ENCODE results near the gene KRT1.
A peak's percentile ranks its signal among the peaks of the same experiment; 100 is the strongest.

Gene KRT1

DNA sequence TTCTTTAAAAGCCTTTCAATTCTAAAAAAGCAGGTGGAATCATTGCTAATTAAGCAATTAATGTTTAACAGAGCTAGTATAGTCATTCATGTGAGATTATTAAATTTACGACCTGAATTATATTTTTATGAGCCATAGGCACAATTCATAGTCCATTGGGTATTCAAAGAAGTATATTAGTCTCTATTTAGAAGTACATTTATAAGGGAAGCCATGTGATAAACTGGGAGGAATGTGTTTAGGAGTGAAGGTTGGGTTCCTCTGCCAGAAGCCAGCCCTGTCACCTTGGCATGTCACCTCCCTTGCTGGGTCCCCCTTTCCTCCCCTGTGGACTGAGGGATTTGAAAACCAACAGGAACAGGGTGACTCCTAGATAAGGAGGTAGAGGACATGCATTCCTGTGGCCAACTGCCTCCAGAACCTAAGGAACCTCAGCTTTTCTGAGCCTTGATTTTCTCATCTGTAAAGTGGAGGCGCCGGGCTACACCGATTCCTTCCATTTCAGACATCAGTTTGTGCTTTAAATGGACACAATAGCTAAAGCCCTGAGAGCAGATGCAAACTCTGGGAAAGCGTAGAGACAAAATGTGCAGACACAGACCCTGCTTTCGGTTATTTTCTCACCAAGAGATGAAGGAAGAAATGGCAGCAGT is 22.8 kb downstream of the KRT1 start:
- DNase-seq, result no peak

DNA sequence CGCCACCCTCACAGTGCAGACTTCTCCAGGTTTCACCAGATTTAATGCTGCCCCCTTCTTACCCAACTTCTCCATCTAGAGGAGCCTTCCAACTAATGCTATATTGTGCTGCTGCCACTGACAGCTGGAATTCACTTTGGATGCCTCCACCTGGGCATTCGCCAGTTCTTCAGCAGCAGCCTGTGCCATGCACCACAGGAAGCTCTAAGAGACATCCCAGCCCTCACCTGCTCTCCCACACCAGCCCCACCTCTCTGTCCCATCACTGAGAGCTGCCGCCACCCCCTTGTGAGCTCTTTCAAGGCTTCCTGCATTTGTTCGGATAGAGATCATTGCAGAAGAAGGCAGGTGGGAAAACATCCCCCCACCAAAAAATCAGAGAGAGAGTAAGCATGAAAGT is 23.6 kb downstream of the KRT1 start:
- no peak for DNase-seq

DNA sequence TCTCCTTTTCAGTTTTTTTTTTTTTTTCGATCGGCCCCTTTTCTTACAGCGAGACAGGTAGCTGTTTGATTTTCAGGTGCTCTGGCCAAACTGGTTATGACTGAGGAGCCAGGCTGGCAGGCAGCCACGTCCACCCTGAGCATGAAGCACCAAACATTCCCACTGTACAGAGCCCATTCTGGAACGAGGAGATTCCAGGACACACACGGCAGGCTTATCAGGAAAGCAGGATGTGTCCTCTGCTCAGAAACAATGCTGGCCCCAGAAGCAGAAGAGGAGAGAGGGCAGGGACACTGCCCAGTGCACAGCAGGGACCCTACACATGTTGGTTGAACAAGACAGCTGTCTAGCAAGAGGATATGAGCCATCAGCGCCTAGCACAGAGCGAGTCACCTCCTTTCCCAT is 24.5 kb downstream of the KRT1 start:
- DNase-seq, result no peak

DNA sequence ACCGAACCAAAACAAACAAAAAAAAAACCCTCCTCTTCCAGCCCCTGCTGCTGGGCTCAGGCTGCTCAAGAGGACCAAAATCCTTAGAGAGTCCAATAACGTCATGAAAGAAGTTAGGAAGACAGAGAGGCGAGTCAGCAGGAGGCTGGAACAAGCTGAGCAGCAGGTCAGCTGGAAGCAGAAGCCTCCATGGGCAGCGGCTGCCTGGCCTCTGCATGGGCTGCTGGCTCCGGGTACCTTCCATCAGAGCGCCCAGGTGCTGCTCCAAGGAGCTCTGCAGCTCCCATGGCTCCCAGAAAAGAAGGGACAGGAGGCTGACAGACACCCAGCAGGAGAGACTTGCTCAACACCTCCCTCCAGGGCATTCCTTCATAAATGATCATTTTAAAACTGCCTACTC is 25.0 kb downstream of the KRT1 start:
- DNase-seq, result no peak

DNA sequence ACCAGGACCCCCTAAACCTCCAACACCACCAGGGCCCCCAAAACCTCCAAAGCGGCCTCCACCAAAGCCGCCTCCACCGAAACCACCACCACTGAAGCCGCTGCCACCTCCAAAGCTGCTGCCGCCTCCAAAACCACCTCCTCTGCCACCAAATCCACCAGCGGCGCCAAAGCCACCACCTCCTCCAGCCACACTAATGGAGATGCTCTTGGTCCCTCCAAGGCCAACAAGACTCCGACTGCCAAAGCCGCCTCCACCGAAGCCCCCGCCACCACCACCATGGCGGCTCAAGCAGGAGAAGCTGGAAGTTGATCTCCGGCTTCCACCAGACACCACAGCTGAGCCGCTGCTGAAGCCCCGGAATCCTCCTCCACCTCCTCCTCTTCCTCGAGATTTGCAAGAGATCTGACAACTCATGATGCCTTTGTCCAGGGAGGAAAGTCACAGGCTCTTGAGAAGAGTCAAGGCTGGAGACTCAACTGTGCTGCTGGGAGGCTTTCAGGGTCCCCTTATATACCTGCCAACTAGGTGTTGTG is 28.4 kb downstream of the KRT1 start, which contains the start of gene KRT2:
Gene KRT2 (minus strand): TSS at position 486 of the 536 bp plus-strand sequence. CDS start 69 bp downstream, at position 417.
- no peak for DNase-seq

DNA sequence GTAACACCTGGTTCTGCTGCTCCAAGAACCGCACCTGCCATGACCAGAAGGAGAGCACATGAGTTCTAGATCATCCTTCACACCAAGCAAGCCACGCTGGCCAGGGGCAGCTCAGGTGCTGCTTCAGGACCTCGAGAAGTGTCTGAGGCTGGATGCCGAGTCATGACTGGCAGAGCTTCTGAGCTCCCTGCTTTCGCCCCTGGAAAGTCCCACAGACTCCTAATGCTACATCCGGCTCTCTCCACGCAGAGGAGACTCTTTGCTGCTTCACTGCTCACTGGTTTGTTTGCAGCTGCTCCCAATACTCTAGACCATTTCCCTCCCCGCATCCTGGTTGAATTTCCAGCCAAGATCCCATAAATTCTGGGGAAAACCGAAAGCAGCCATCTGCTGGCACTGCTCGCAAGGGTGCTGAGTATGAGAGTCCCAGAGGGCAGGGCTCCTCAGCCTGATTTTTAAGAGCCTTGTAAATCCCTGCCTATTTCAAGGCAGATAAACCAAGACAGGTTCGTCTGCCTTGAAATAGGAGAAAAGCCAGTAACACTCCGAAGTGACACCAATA is 29.6 kb downstream of the KRT1 start:
- peak; percentile 25 for DNase-seq

DNA sequence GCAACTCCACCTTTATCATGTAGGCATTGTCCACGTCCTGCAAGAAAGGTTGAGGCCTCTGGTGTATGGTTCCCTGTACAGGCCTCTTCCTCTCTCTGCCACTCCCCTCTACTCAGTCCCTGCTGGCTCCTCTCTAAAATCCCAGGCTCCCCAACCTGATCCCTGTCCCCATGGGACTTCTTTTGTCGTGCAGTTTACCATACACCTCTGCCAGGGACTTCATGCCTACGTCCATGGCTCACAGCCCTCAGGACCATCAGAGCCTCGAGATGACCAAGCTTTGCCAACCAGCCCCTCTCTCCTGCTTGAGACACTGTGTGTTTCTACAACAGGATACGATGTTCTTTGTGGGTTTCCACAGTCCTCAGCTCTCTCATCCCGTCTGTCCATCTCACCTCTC is 31.1 kb downstream of the KRT1 start:
- DNase-seq, result no peak

DNA sequence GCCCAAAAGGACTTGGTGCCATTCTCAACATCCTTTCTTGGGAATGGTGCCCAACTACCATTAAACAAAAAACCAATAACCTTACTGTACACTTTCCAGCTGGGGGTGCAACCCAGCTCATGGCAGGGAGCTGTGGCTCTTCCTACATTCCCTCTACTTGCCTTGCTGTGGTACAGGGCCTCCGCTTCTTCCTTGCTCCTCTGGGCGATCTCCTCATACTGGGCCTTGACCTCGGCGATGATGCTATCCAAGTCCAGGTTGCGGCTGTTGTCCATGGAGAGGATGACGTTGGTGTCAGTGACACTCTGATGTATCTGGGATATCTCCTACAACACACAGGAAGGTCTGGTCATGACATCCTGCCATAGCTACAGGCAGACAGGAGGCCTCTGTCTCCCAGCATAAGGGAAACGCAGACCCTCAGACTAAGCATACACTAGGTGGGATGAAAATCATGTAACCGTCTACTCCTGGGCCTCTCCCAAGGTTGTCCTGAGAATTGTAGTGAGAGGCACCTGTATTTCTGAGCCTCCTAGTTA is 32.1 kb downstream of the KRT1 start:
- no peak for DNase-seq

DNA sequence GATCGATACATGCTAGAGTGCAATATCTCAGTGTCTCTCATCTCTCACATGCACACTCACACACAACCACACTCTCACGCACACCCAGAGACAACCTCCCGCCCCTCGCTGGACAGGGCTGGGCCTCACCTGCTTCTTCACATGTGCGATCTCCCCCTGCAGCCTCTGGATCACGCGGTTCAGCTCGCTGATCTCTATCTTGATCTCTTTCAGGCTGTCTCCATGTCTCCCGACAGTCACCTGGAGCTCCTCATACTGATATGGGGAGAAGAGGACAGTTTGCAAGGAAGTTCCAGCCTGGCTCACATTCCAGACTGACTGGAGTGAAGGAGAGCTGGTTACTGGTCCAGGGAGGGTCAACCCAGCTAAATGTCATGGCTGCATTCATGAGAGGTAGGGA is 32.6 kb downstream of the KRT1 start:
- DNase-seq, result no peak

DNA sequence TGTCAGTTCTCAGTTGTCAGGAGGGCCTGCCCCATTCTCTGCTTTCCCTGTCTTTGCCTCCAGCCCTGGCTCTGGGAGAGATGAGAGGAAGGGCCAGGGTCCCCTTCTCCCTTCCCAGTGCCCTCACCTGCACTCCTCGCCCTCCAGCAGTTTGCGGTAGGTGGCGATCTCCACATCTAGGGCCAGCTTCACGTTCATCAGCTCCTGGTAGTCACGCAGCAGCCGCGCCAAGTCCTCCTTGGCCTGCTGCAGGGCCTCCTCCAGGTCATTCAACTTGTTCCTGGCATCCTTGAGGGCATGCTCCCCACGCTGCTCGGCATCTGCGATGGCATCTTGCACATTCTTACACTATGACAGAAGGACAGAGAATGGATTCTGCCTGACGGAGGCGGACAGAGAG is 33.6 kb downstream of the KRT1 start:
- DNase-seq, result no peak

DNA sequence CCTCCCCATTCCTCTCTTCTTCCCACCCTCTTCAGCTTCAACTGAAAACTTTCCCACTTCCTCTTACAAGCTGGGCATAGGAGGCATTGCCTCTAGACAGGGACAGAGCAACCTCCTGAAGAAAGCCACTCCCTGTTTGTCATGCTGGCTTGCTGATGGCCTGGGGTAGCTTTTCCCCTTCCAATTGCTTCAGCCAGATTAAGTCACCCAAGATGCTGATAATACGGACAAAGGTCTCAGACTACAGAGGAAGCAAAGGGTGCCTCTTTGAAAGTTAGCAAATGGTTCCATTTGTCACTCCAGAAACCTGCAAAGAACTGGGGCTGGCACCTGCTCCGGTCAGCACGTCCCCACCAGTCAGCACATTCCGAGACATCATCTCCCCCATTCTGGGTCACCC is 34.2 kb downstream of the KRT1 start:
- DNase-seq, result no peak

DNA sequence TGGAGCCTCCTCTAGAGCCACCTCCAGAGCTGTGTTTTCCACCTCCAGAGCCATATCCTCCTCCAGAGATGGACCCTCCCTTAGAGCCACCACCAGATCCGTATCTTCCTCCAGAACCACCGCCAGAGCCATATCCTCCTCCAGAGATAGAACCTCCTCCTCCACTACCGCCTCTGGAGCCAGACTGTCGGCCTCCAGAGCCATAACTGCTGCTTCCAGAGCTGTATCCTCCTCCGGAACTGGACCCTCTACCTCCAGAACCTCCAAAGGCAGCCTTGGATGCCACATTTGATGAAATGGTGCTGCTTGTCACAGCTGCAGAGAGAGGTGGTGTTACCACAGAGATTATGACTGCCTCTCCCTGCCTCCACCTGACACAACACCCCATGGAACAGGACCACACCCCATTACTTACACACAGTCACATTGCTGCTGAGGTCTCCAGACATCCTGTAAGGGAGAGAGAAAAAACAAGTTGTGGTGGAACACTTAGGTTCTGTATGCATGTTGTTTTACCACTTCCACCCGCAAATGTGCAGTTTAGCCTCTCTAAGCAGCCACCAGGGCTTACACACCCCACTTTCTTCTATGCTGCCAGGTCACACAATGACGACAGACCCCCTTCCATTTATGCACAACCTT is 35.0 kb downstream of the KRT1 start:
- no peak for DNase-seq

DNA sequence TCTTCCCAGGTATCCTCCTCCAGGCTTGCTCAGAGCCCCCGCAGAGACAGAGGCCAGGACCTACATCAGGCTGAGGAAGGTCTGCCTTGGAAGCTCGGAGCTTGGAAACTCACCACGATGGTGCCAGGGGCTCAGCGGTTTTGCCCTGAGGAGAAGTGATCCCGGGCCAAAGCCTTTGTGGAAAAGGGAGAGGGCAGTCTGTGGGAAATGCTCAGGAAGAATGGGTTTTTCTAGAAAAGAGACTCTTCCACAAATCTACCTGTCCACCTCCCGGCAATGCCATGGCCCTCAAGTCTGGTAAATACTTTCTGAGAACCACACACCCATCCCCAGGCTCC is 36.2 kb downstream of the KRT1 start:
- DNase-seq, result no peak

DNA sequence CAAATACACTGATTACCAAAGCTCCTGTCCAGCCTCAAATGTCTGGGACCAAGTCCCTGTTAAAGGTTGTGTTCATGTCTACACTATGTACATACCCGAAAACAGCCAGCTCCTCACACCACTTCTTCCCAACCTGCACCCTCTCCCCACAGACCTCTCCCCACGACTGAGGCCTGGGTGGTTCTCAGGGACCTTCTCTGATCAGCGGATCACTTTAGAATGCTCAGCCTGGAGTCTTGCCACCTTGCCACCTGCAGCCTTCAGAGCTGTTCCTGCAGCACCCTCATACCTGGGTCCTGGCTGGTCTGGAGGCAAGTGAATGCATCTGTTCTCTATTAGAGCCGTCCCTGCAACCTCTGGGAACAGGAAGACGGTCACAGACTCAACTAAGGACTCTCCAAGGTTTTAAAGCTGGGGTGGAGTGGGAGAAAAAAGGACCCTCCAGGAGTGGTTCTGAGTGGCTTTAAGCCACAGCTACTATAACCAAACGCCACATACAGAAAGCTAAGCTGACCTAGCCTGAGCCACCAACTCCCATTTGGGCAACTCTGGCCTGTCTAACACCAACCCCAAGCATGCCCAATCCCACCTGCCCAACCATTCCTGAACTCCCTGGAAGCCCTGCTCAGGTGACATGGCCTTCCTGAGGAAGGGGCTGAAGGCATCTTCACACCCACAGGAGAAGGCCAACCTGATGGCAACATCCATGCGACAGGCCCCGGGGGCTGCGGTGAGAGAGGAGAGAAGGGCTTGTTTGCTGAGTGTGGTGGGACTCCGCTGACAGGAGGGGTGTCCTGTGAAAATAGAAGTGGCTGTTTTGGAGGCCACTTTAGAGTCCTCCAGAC is 36.8 kb downstream of the KRT1 start:
- no peak for DNase-seq

DNA sequence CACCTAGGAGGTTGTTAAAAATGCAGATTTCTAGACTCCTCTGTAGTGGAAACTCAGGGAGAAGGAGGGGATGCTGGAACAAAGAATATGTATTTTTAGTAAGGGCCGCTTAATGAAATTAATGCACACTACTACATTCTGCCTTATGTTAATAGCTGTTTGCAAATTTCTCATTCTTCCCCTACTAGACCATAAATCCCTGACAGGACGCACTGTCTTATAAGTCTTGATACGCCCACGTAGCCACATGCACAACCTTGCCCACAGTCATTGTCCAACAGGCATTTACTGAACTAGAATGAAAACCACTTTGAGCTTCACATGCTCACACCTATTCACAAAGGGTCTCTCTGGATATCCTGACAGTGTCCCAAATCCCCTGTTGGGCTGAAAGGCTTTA is 38.7 kb downstream of the KRT1 start:
- no peak for DNase-seq

DNA sequence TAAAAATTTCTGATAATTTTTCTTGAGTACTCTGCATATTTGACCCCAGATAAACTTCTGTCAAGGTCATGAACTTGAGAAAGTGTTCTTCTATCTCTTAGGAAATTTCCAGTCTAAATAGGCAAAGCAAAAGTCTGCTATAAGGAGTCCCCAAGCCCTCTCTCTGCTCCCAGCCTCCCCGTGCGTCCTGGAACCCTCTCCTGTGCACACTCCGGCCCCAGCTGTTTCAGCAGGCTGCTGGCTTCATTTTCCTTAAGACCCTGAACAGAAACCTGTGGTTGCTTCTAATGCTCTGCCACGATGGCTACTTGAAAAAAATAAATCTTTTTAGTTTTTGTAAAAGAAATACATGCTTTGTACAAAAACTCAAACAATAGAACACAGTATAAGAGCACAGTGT is 42.9 kb downstream of the KRT1 start:
- no peak for DNase-seq

DNA sequence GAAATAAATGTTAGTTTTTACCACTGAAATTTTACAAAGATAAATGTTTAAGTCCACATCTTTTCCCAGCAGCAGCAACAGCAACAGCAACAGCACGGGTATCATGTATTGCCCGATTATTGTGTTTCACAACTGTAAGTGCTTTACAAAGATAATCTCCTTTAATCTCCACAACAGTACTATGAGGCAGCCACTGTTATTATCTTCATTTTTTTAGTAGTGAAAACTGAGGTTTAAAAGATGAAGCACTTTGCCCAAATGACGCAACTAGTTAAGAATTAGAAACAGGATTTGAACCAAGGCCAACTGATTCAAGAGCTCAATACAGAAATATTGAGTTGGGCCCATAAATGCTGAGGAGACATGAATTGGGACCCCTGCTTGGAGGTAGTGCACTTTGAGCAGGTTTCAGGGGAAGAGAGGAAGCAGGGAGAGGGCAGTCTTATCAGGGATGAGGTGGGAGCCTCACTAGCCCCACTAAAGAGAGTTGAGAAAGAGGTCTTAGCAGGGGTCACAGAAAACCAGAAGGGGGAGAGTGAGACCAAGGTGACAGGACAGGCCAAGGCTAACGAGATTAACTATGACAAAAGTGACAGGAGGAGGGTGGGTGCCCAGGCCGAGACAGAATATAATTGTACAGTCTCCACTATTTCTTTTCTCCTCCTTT is 43.5 kb downstream of the KRT1 start:
- DNase-seq, result peak; percentile 14

DNA sequence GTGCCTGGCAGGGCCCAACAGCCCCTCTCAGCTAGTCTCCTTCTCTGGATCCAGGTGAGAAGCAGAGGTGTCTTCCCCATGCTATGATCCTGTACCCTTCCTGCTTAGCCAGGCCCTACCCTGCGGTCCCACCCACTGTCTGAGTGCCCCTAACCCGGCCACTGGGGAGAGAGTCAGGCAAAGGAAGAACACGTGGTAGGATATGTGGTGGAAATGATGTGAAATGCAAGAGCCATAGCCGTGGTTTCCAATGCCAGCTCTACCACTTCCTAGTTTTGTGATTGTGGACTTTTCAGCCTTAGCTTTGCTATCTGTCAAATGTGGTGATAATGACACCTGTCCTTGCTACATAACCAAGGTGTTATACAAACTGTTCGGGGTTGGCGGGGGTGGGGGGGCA is 44.0 kb downstream of the KRT1 start:
- DNase-seq, result no peak

DNA sequence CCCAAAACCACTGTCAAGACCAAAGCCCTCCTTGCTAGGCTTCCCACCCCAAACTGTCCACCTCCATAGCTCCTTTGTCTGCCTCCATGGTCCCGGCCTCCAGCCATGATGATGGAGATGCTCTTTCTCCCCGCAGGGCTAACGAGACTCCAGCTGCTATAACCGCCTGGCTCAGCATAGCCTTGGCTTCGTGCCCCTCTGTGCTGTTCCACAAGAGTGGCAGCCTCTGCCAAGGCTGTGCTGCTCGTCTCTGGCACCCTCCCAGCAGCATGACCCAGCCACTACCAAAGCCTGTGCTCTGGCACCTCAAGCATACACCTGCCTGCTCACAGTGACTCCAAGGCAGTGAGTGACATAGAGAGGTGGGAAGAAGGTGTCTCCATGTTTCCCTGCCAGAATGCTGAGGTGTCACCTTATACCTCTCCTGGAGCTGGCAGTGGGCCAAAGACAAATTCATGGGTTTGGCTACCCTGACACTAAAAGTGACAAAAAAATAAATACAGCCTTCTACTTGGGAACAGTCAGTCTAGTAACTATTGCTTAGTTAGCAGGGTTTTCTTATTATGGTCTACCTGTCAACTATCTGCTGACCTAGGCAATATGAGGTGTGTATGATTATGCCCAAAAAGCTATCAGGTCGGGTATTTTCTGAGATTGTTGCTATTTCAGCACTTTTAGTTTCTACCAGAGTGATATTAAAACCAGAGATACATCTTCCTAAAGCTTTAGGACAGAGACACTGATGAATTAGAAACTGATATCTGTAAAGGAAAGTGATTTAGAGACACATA is 45.7 kb downstream of the KRT1 start:
- no peak for DNase-seq

DNA sequence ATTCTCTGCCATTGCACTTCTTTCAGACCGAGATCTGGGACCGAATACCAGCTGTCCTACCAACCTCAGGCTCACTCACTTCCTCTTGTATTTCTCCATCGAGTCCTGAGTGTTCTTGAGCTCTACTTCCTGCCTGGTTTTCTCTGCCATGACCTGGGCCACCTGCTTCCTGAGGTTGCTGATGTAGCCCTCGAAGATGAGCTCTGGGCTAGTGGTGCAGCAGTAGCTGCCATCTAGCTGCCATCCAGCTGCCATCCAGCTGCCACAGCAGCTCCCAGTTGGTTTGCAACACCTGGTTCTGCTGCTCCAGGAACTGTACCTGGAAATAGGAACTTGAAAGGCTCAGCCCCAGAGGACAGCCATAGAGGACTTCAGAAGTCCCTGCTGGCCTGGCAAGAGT is 46.8 kb downstream of the KRT1 start:
- no peak for DNase-seq

DNA sequence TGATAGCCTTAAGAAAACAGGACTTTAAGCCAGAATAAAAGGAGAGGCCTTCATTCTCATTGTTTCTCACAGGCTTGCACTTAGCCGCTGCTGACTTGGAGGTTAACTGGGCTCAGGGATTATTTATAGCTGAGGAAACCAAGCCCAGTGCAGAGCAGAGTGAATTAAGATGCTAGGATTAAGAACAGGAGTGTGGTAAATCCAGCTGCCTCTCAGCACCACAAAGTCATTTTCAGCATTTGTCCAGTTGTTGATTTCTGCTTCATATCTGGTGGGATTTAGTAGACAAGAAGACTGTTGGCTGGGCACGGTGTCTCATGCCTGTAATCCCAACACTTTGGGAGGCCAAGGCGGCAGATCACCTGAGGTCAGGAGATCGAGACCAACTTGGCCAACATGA is 47.6 kb downstream of the KRT1 start:
- no peak for DNase-seq
